Fibroblast of upper back skin (primary cell): ENCODE data around the gene CISTR.
"Not testable (repeated sequence)": the region's sequence is repeated elsewhere in the genome, so short reads cannot be mapped to it uniquely, and the experiment has no call there.

ENCODE experiments used
- DNase-seq: peaks from one replicate; pipeline ENCODE4 v3.0.0-alpha.2; 2013

CISTR gene

GRCh38 chr12:53740130-53740491 is 11.7 kb downstream of the CISTR start:
- DNase-seq, result no peak

DNA sequence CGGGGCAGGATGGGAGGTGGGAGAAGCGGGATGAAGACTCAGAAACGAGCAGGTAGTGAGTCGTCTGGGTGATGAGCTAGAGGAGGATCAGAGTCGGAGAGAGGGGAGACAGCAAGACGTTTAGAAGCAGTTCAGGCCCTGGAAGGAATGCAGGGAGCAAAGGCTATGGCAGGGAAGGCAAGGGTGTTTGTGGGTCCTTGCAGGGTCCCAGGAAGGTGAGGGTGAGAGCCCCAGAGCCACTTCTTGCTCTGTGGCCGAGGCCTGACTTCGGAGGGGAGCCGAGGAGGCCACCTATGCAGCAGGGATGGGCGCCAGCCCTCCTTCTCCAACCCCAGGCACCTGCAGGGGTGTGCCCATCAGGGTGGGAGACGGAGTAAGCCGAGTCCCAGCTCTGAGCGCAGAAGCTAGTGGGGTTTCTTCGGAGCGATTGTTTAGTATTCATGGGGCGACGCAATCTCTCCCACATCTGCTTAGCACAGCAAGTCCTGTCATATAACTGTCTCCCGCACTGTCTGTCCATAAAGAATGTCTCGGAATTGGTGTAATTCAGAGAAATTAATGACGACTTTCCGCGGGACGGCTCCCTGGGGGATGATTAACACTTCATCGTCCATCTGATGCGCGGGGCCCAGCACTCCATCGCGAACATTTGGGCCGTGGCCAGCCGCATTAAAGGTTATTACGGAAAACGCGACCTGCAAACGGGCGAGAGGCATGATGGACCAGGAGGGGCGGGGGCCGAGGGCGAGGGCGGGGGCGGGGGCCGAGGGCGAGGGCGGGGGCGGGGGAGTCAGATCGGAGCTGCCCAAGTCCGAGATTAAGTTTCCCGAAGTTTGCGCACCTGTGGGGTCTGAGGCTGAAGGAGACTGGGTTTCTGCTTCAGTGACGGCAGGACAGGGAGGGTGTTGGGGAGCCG is 12.3 kb downstream of the CISTR start:
- DNase-seq, result peak; percentile 41

DNA sequence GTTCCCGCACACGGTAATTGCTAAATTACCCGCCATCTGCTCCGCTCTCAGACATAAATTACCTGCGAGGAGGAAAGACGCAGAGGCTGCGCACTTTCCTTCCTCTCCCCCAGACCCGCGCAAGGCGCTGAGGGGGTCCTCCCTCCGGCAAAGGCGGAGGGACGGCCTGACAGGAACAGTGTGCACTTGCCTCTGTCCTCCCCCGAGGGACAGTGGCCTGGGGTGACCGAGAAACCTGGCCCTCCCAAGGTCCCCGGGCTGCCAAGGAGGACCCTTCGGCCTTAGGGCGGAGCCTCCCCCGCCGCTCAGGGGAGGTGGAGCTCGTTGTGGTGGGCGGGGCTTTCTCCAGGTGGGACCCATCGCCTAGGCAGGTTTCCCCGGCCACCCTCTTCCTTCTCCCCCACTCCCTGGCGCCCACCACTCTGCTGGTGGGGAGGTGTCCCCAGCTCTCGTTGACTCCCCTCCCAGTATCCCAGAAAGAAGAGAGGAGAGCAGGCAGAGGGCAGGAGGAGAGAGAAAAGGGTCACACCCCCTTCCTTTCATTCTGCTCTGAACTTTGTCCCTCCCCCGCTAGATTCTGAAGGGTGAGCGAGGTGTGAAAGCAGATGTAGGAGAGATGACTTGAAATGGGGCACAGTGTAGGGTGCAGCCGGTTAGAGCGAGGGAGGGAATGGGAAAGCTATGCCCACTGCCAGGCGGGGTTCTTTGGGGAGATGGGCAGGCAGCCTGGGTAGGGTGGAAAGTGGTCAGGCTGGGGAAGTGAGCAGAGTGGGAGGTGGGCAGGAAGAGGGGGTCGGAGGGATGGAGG is 13.2 kb downstream of the CISTR start:
- DNase-seq, result no peak

GRCh38 chr12:53737951-53738405 is 13.8 kb downstream of the CISTR start:
- DNase-seq, result no peak

DNA sequence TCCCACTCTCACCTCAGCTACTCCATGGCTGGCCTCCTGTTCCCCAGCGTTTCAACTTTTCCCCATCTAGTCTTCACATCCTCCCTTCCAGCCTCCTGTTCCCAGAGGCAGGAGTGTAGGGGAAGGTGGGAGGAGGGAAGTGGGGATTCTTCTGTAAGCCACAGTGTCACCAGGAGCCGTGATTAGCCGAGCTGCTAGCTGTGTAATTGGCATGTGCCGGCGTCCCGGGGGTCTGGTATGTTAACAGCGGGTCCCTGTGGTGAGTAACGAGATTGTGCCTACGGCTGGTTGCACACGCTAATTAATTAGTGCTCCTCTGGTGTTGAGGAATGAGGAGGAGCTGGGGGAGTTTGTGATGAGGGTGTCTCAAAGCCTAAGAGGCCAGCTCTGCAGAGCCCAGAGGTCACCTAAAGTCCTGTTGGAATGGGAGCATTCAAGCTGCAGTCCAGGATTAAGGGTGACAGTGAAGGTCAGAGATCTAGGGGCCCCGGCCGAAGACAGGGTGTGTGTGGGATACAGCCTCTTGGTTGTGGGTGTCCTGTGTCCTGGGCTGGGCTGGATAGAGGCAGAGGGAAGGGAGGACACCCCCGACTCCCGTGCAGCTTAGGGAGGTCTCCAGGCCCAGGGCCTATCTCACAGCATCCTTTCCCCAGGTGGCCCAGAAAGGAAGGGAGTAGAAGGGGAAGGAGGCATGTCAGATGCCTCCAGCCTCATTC is 14.5 kb downstream of the CISTR start:
- DNase-seq, result no peak

DNA sequence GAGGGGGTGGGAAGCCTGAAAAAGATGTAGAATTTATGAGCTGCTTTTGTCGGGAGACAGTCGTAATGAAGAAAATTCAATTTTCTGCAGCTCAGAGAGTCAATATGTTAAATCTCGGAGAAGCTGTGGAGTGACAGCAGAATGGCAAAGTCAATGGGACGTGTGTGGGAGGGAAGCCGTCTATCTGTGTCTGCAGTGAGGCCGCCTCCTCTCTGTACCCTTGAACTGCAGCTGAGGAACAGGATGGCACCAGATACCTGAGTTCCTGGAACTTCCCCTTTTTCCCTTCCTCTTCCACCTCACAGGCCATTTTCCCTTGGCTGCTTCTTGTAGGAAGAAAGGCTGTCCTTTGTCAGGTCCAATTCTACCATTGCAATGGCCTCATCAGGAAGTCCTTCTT is 15.2 kb downstream of the CISTR start:
- no peak for DNase-seq

DNA sequence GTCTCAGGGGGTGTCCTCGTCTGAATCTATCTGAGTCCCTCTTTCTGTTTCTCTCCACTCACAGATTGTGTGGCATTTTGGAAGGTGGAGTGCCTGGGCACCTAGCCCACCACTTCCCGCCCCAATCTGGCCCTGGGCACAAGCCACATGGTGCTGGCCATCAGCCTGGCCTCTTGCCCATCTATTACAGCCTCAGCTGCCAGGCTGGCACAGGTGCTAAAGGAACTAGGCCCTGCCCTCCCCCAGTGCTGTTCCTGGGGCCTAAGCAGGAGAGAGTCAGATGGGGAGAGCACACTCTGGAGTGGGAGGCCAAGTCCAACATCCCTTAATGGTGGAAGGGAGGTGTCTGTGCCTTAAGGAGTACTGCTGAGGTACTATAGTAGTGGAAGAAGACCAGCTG is 16.2 kb downstream of the CISTR start:
- DNase-seq, result no peak

- DNase-seq, result no peak
These were observed 17.4 kb downstream of the CISTR start for GRCh38 chr12:53734425-53734824.

GRCh38 chr12:53733807-53734200 is 18.0 kb downstream of the CISTR start:
- DNase-seq, result no peak

GRCh38 chr12:53733051-53733806 is 18.6 kb downstream of the CISTR start:
- DNase-seq, result peak; percentile 53

DNA sequence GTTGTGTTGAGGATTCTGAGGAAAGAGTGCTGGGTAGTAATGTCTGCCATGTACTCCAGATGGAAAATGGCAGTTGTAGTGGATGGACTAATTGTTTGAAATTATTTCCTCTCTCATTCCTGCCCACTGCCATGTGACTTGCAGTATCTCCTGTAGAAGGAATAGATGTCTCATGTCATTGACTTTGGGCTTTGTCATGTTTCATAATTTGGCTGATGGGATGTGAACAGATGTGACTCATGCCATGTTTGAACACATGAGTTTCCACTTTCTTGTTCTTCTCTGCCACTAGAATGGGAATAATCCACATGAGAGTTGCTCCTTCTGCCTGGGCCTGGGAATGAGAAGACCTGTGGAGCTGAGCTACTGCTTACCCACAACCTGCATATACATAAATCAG is 22.1 kb downstream of the CISTR start:
- DNase-seq, result no peak

DNA sequence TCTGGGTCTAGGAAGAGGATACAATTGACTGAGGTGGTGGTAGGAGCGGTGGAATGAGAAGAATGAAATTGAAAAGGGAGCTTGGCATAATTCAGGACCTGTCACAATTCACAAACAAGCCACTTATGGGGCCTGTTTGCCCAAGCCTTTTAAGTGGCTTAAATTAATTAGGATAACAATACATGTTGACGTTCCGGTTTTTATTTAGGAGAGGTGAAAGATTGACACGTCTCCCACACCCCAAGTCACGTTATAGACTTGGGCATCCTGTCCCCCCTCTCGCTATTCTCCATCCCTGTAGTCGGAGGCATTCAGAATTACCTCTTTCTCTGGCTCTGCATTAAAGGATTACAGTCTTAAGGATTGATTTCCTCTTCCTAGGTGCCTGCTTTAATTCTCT is 23.6 kb downstream of the CISTR start:
- DNase-seq, result no peak

DNA sequence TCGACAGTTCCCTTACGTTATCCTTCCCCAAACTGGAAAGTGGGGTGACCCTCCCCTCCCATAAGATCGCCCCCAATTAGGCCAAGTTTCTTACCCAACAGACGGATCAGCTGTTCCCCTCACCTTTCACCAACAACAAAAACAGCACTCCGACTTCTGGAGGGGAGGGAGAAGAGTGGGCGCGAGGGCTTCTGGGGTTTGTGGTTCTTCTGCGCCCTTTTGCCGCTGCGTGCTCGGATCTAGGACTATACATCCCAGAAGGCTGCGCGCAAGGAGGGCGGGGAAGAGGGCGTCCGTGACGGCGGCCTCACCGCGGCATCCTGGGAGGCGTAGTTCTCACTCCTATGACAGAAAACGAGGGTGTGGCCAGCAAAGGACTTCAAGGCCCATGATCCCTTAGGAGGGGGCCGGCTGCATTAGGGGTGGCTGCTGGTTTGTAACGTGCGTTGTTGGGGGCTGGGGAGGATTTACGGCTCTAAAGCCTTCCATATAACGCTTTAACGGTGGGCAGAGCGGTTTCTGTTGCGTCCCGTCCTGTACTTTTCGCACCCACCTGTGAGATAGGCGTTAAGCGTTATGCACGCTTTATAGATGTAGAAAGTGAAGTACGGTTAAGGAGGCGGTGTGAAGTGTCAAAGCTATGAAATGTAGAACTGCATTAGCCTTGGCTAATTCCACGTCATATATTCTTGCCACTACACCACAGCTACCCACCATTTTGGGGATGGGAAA is 24.3 kb downstream of the CISTR start, which contains the start of gene CALCOCO1:
TSS of gene CALCOCO1 (minus strand) at position 143 of the 732 bp plus-strand sequence. CDS start 2,210 bp downstream, outside the sequence.
- DNase-seq, result peak; percentile 98

- peak; percentile 22 for DNase-seq
These were observed 24.9 kb downstream of the CISTR start for GRCh38 chr12:53726946-53727309.

GRCh38 chr12:53726341-53726740 is 25.4 kb downstream of the CISTR start:
- DNase-seq, result no peak

GRCh38 chr12:53725824-53726223 is 26.0 kb downstream of the CISTR start:
- DNase-seq, result peak; percentile 36

- DNase-seq, result no peak
These were observed 29.2 kb downstream of the CISTR start for GRCh38 chr12:53722450-53723041.

DNA sequence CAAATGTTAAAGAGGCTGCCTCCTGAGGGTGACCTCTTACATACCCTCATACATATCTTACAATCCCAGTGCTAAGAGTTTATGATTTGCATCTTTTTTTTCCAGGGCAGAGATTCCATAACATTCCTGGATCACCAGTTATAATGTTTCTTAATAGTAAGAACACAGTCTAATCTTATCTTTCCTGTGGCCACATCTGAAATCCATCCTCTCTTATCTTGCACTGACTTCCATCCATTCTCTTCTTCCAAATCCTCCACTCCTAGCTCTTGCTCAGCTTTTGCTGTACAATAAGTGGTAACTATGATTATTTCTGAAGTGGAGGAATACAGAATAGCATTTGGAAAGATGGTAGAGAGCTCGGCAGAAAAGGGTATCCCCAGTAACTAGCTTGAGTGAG is 30.8 kb downstream of the CISTR start:
- DNase-seq, result no peak

DNA sequence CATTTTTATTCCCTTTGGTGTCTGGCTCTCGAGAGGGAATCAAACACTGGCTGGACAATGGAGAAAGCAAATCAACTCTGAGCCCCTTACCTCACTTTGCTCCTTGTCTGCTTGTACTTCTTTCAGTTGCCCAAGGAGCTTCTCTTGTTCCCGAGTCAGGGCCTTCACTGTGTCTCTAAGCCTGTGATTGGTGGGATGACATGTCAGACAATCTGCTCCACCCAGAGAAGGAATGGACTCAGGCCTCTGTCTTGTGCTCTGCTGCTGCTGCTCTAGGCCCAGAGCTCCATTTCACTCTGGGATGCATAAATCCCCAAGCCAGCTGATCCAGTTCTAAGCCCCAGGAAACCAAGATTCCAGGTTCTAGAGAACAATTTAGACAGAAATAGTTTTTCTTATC is 32.1 kb downstream of the CISTR start:
- DNase-seq, result no peak

DNA sequence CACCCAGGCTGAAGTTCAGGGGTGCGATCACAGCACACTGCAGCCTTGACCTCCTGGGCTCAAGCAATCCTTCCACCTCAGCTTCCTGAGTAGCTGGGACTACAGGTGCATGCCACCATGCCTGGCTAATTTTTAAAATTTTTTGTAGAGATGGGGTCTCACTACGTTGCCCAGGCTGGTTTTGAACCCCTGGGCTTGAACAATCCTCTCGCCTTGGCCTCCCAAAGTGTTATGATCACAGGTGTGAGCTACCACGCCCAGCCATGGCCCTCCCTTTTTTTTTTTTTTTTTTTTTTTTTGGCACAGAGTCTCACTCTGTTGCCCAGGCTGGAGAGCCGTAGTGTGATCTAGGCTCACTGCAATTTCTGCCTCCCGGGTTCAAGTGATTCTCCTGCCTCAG is 33.2 kb downstream of the CISTR start:
- DNase-seq, result not testable (repeated sequence)

DNA sequence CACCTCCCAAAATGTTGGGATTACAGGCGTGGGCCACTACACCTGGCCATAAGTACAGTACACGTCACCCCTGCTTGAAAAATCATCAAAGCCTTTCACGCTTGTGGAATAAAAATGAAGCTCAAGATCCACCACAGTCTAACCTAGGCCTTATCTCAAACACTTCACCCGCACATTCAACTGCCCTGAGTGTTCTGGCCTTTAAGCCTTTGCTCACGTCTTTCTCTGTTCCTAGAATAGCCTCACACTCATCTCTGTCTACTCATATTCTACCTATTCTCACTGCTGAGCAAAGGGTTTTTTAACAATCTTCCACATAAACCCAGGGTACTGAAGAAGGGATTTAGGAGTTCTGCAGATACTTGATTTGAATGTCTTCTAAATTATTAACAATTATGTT is 34.5 kb downstream of the CISTR start:
- no peak for DNase-seq
